Activated CD4-positive, alpha-beta T cell treated with anti-CD3 and anti-CD28 coated beads, Interleukin-2, amount 50 U/mL, for 16 hours (primary cell): ENCODE measurements around the gene CRACDL.

Experiments
- DNase-seq: peaks from one replicate; pipeline ENCODE4 v3.0.0-alpha.2; 2020

Gene CRACDL

GRCh38 chr2:98924910-98925309 lies 11.1 kb downstream of the CRACDL start:
- no peak for DNase-seq

- DNase-seq, result no peak
These were observed 11.8 kb downstream of the CRACDL start for GRCh38 chr2:98924038-98924830.

- DNase-seq, result no peak
These were observed 12.6 kb downstream of the CRACDL start for GRCh38 chr2:98923244-98923940.

- no peak for DNase-seq
These were observed 15.0 kb downstream of the CRACDL start for GRCh38 chr2:98921062-98921461.

- DNase-seq, result no peak
These were observed 19.0 kb downstream of the CRACDL start for GRCh38 chr2:98917031-98917471.

- no peak for DNase-seq
These were observed 20.2 kb downstream of the CRACDL start for GRCh38 chr2:98915751-98916358.

- DNase-seq, result no peak
These were observed 21.1 kb downstream of the CRACDL start for GRCh38 chr2:98914713-98915580.

GRCh38 chr2:98913916-98914712 lies 21.9 kb downstream of the CRACDL start:
- no peak for DNase-seq

GRCh38 chr2:98912957-98913915 lies 22.8 kb downstream of the CRACDL start:
- DNase-seq, result no peak

- DNase-seq, result no peak
These were observed 23.7 kb downstream of the CRACDL start for GRCh38 chr2:98912221-98912851.

GRCh38 chr2:98911376-98912154 lies 24.5 kb downstream of the CRACDL start:
- peak; percentile 69 for DNase-seq

- DNase-seq, result no peak
These were observed 25.0 kb downstream of the CRACDL start for GRCh38 chr2:98911126-98911375.

GRCh38 chr2:98910349-98911125 lies 25.5 kb downstream of the CRACDL start:
- no peak for DNase-seq

GRCh38 chr2:98909317-98910211 lies 26.5 kb downstream of the CRACDL start:
- DNase-seq, result peak; percentile 34

- DNase-seq, result peak; percentile 26
These were observed 27.1 kb downstream of the CRACDL start for GRCh38 chr2:98908931-98909316.

GRCh38 chr2:98907966-98908905 lies 27.8 kb downstream of the CRACDL start:
- DNase-seq, result no peak

GRCh38 chr2:98907385-98907784 lies 28.6 kb downstream of the CRACDL start:
- DNase-seq, result no peak
